Esophagus muscularis mucosa (tissue), 4 donors: Measurements from ENCODE around the gene CENPC.

Experiments
- EP300 ChIP-seq: sonication (generic); formaldehyde crosslinking; IDR thresholded peaks from one replicate; pipeline ENCODE4 v1.6.1; 2017; ENCODE audit warnings: antibody characterized with exemption
- POLR2A ChIP-seq: fragments of 450-650 bp; IDR thresholded peaks from one replicate; pipeline ENCODE4 v1.6.1; 2017; ENCODE audit warnings: antibody characterized with exemption, moderate library complexity, mild to moderate bottlenecking, low read depth
- POLR2AphosphoS5 ChIP-seq, 2 donors: sonication (generic); formaldehyde crosslinking; IDR thresholded peaks; one replicate each; pipeline ENCODE4 v1.6.1; 2017; ENCODE audit warnings: antibody characterized with exemption in 2 of 2
- TF ChIP-seq, protein P1 (sequence below), 3 experiments: fragments of 200-600 bp in 2 of 3; fragments of 450-650 bp in 1 of 3; sonication (generic) in 2 of 3; IDR thresholded peaks; one replicate each; pipeline ENCODE4 v1.5.1; 2017 to 2019; ENCODE audit warnings: antibody characterized with exemption in 3 of 3, mild to moderate bottlenecking in 2 of 3, moderate library complexity in 1 of 3

DNA sequence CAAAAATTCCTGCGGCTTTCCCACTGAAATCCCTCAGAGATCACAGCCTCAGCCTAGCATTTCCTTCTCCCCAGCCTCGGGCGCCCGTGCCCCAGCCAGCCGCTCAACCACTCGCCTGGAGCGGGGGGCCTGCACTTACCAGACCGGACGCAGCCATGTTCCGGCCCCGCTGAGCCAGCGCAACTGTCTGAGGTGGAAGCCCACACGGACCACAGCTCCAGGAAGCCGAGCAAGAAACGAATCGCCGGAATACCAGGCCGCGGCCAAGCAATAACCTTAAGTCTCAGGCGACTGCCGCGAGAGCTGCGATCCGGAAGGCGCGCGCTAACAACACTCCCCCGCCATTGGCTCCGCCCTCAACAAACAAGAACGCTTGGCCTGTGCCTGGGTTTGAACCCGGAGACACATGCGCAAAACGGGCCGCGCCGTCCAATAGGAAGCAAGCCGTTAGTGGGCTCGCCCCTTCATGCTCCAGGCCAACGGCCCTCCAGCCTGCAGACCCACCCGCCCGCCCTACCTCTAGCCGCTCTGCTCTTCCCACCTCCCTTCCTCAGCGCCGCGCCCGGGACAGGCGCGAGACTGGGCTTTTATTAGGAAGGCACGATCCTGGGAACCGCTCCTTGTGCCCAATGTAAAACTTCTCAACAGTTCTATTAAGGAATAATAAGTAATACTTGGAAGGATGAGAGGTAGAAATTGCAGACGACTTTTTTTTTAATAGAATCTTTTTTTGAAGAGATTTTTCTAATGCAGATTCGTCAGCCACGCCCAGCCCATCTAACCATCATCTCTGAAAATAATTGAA, at the start of gene CENPC:
- TF ChIP-seq, protein P1, sequence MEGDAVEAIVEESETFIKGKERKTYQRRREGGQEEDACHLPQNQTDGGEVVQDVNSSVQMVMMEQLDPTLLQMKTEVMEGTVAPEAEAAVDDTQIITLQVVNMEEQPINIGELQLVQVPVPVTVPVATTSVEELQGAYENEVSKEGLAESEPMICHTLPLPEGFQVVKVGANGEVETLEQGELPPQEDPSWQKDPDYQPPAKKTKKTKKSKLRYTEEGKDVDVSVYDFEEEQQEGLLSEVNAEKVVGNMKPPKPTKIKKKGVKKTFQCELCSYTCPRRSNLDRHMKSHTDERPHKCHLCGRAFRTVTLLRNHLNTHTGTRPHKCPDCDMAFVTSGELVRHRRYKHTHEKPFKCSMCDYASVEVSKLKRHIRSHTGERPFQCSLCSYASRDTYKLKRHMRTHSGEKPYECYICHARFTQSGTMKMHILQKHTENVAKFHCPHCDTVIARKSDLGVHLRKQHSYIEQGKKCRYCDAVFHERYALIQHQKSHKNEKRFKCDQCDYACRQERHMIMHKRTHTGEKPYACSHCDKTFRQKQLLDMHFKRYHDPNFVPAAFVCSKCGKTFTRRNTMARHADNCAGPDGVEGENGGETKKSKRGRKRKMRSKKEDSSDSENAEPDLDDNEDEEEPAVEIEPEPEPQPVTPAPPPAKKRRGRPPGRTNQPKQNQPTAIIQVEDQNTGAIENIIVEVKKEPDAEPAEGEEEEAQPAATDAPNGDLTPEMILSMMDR (IDR thresholded peaks at IDR 0.05) = no peak
- peak; percentile 61 for TF ChIP-seq POLR2A
- no peak for TF ChIP-seq EP300
- TF ChIP-seq POLR2AphosphoS5 (IDR thresholded peaks at IDR 0.05) = peak; percentile 90 to 93
